ENCODE results near the gene EBNA1BP2. TPM values are rescaled to one million over a fixed set of nuclear protein-coding genes. Genes with fewer than 3 reads are reported as not detected.
A peak's percentile ranks its signal among the peaks of the same experiment; 100 is the strongest.
"Not testable (repeated sequence)": the region's sequence is repeated elsewhere in the genome, so short reads cannot be mapped to it uniquely, and the experiment has no call there.

Gene EBNA1BP2
- total RNA-seq = 49.1 to 51.3 TPM (median 51.1 TPM) in 3 replicates

DNA sequence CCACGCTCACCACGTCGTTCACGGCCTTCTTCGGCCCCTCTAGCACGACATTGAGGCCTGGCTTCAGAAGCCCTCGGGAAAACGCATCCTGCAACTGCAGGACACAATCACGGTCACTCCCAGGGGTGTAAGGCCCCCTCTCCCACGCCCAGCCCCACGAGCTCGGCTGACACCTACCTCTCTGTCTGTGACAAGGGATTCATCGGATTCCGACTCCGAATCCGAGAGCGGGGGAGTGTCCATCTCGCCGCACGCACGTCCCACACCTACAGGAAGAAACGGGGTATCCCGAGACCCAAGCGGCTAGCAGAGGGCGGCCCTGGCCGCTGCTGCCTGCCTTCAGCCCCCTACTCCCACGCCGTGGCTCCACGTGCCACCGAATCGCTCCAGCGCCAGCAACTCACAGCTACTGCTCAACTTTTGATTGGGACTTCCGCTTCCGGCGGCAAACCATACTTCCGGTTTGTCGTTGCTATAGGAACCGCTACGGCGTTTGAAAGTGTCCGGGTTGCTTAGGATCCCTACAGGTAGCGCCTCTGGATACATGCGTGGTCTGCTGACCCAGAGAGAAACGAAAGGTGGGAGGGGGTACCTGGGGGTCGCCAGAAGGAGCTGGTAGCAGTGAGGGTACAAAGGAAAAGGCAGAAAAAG, at the start of gene EBNA1BP2, which contains the start of gene CFAP57:
EBNA1BP2 (minus strand) TSS at position 415 of the 651 bp plus-strand sequence; CDS start at position 243, 172 bp downstream.
CFAP57 (plus strand) TSS at position 455 of the 651 bp plus-strand sequence. CDS start 424 bp downstream, outside the sequence.
- Mint-ChIP-seq H3K4me3 (peak within 1 kb of the TSS; percentile 99), H3K4me1 (peaks cover 16% of the 10 kb centered on the region), H3K27me3 (ENCODE audit: low read depth) (peaks cover 16% of the 10 kb centered on the region), H3K36me3 (peaks cover 30% of the 10 kb centered on the region), H3K9me3 (no peaks in the 10 kb centered on the region), H3K27ac (peak within 1 kb of the TSS; percentile 96)
- TF ChIP-seq, protein P1, sequence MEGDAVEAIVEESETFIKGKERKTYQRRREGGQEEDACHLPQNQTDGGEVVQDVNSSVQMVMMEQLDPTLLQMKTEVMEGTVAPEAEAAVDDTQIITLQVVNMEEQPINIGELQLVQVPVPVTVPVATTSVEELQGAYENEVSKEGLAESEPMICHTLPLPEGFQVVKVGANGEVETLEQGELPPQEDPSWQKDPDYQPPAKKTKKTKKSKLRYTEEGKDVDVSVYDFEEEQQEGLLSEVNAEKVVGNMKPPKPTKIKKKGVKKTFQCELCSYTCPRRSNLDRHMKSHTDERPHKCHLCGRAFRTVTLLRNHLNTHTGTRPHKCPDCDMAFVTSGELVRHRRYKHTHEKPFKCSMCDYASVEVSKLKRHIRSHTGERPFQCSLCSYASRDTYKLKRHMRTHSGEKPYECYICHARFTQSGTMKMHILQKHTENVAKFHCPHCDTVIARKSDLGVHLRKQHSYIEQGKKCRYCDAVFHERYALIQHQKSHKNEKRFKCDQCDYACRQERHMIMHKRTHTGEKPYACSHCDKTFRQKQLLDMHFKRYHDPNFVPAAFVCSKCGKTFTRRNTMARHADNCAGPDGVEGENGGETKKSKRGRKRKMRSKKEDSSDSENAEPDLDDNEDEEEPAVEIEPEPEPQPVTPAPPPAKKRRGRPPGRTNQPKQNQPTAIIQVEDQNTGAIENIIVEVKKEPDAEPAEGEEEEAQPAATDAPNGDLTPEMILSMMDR (IDR thresholded peaks at IDR 0.05; ENCODE audit: unreplicated experiment) = no peak
- DNase-seq (ENCODE audit: low spot score in 2 of 2, unreplicated experiment in 2 of 2) = peak; percentile 75 to 89

GRCh38 chr1:43221797-43222196, 49.7 kb upstream of the EBNA1BP2 start:
- Mint-ChIP-seq H3K9me3 (no peaks in the 10 kb centered on the region), H3K27me3 (ENCODE audit: low read depth) (peaks cover 2% of the 10 kb centered on the region), H3K4me1 (no peaks in the 10 kb centered on the region), H3K27ac (no peak overlapping the region), H3K36me3 (no peaks in the 10 kb centered on the region), H3K4me3 (no peak overlapping the region)
- no peak for DNase-seq (ENCODE audit: low spot score in 2 of 2, unreplicated experiment in 2 of 2)
- TF ChIP-seq, protein P1 (IDR thresholded peaks at IDR 0.05; ENCODE audit: unreplicated experiment) = no peak

- no peak overlapping the region for H3K27ac Mint-ChIP-seq
- no peak for DNase-seq (ENCODE audit: low spot score in 2 of 2, unreplicated experiment in 2 of 2)
- peaks cover 2% of the 10 kb centered on the region for H3K27me3 Mint-ChIP-seq (ENCODE audit: low read depth)
- no peaks in the 10 kb centered on the region for H3K4me1 Mint-ChIP-seq
- H3K4me3 Mint-ChIP-seq = no peak overlapping the region
- TF ChIP-seq, protein P1 (IDR thresholded peaks at IDR 0.05; ENCODE audit: unreplicated experiment) = no peak
- no peaks in the 10 kb centered on the region for H3K9me3 Mint-ChIP-seq
- H3K36me3 Mint-ChIP-seq = no peaks in the 10 kb centered on the region
These were observed 49.1 kb upstream of the EBNA1BP2 start for GRCh38 chr1:43220905-43221778.

- Mint-ChIP-seq H3K36me3 (peaks cover 9% of the 10 kb centered on the region), H3K4me3 (no peak overlapping the region), H3K4me1 (no peaks in the 10 kb centered on the region), H3K9me3 (peaks cover 14% of the 10 kb centered on the region), H3K27ac (no peak overlapping the region), H3K27me3 (ENCODE audit: low read depth) (no peaks in the 10 kb centered on the region)
- TF ChIP-seq, protein P1 (IDR thresholded peaks at IDR 0.05; ENCODE audit: unreplicated experiment) = no peak
- no peak for DNase-seq (ENCODE audit: low spot score in 2 of 2, unreplicated experiment in 2 of 2)
These were observed 45.7 kb upstream of the EBNA1BP2 start for GRCh38 chr1:43217747-43218146.

- H3K4me3 Mint-ChIP-seq = no peak overlapping the region
- peaks cover 14% of the 10 kb centered on the region for H3K9me3 Mint-ChIP-seq
- TF ChIP-seq, protein P1 (IDR thresholded peaks at IDR 0.05; ENCODE audit: unreplicated experiment) = no peak
- H3K27me3 Mint-ChIP-seq (ENCODE audit: low read depth) = no peaks in the 10 kb centered on the region
- H3K27ac Mint-ChIP-seq = no peak overlapping the region
- peaks cover 9% of the 10 kb centered on the region for H3K36me3 Mint-ChIP-seq
- peak in 1 of 2 experiments; percentile 24 for DNase-seq (ENCODE audit: low spot score in 2 of 2, unreplicated experiment in 2 of 2)
- H3K4me1 Mint-ChIP-seq = no peaks in the 10 kb centered on the region
These were observed 42.7 kb upstream of the EBNA1BP2 start for GRCh38 chr1:43214501-43215444.

GRCh38 chr1:43208277-43208676, 36.2 kb upstream of the EBNA1BP2 start:
- H3K4me3 Mint-ChIP-seq; H3K27me3 Mint-ChIP-seq (ENCODE audit: low read depth); DNase-seq (ENCODE audit: low spot score in 2 of 2, unreplicated experiment in 2 of 2); H3K36me3 Mint-ChIP-seq; H3K27ac Mint-ChIP-seq: not testable (repeated sequence)
- Mint-ChIP-seq H3K9me3 (peaks cover 12% of the 10 kb centered on the region), H3K4me1 (peaks cover 27% of the 10 kb centered on the region)
